Nephron progenitor cell (in vitro differentiated cells): ENCODE measurements around the gene FAM3C.

Source experiments
- DNase-seq: peaks from one replicate; pipeline ENCODE4 v3.0.0; 2021
- H3K27ac Mint-ChIP-seq: 2 replicates; pipeline ENCODE4 v1.8.0; 2021; ENCODE audit warnings: mild to moderate bottlenecking, moderate library complexity, mixed read lengths
- H3K27me3 Mint-ChIP-seq: 2 replicates; pipeline ENCODE4 v1.8.0; 2021; ENCODE audit warnings: mild to moderate bottlenecking, low read depth, mixed read lengths; ENCODE audit not compliant: poor library complexity
- H3K36me3 Mint-ChIP-seq: 2 replicates; pipeline ENCODE4 v1.8.0; 2021; ENCODE audit warnings: low read depth, mixed read lengths
- H3K4me1 Mint-ChIP-seq: 2 replicates; pipeline ENCODE4 v1.8.0; 2021; ENCODE audit warnings: mixed read lengths
- H3K4me3 Mint-ChIP-seq: 2 replicates; pipeline ENCODE4 v1.8.0; 2021; ENCODE audit warnings: mild to moderate bottlenecking, moderate library complexity, mixed read lengths
- H3K9me3 Mint-ChIP-seq: 2 replicates; pipeline ENCODE4 v1.8.0; 2021; ENCODE audit warnings: mild to moderate bottlenecking, moderate library complexity, mixed read lengths
- TF ChIP-seq, protein P1 (sequence below): fragments of 200-600 bp; sonication (generic); IDR thresholded peaks from 2 replicates; pipeline ENCODE4 v1.5.0; 2021; ENCODE audit warnings: antibody characterized with exemption

FAM3C gene

GRCh38 chr7:121382473-121382872 is 13.6 kb downstream of the FAM3C start:
- TF ChIP-seq, protein P1, sequence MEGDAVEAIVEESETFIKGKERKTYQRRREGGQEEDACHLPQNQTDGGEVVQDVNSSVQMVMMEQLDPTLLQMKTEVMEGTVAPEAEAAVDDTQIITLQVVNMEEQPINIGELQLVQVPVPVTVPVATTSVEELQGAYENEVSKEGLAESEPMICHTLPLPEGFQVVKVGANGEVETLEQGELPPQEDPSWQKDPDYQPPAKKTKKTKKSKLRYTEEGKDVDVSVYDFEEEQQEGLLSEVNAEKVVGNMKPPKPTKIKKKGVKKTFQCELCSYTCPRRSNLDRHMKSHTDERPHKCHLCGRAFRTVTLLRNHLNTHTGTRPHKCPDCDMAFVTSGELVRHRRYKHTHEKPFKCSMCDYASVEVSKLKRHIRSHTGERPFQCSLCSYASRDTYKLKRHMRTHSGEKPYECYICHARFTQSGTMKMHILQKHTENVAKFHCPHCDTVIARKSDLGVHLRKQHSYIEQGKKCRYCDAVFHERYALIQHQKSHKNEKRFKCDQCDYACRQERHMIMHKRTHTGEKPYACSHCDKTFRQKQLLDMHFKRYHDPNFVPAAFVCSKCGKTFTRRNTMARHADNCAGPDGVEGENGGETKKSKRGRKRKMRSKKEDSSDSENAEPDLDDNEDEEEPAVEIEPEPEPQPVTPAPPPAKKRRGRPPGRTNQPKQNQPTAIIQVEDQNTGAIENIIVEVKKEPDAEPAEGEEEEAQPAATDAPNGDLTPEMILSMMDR = no peak
- Mint-ChIP-seq H3K36me3 (peaks cover 5% of the 10 kb centered on the region), H3K27ac (no peak overlapping the region), H3K27me3 (no peaks in the 10 kb centered on the region), H3K4me1 (peaks cover 21% of the 10 kb centered on the region), H3K9me3 (no peaks in the 10 kb centered on the region), H3K4me3 (no peak overlapping the region)
- no peak for DNase-seq

DNA sequence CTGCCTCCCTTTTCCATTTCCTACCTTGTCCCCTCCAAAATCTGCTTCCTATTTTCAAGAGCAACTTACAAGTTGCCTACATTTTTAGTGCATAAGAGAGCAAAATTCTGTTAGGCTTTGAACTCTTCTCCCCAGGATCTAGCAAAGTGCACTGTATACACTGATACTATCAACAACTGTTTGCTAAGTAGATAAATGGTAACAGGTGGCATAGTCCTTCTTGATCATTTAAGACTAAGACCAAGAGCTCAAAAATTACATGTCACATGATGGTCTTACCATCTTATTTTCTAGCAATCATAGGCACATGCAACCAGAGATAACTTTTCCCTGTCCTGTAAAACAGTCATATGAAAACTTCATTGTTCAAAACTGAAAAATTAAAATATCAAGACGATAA is 16.2 kb downstream of the FAM3C start:
- Mint-ChIP-seq H3K9me3 (no peaks in the 10 kb centered on the region), H3K27me3 (no peaks in the 10 kb centered on the region), H3K36me3 (peaks cover 19% of the 10 kb centered on the region), H3K4me3 (no peak overlapping the region), H3K27ac (no peak overlapping the region), H3K4me1 (peaks cover 5% of the 10 kb centered on the region)
- TF ChIP-seq, protein P1 = no peak
- no peak for DNase-seq

DNA sequence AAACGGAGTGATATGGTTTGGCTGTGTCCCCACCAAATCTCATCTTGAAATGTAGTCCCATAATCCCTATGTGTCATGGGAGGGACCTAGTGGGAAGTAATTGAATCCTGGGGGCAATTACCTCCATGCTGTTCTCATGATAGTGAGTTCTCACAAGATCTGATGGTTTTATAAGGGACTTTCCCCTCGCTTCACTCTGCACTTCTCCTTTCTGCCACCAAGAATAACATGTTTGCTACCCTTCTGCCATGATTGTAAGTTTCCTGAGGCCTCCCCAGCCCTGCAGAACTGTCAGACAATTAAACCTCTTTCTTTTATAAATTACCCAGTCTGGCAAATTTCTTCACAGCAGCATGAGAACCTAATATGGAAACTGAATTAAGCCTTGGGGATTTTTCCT is 19.1 kb downstream of the FAM3C start:
- no peak overlapping the region for H3K27ac Mint-ChIP-seq
- no peak for DNase-seq
- peaks cover 31% of the 10 kb centered on the region for H3K36me3 Mint-ChIP-seq
- TF ChIP-seq, protein P1 = no peak
- no peaks in the 10 kb centered on the region for H3K27me3 Mint-ChIP-seq
- no peaks in the 10 kb centered on the region for H3K4me1 Mint-ChIP-seq
- no peak overlapping the region for H3K4me3 Mint-ChIP-seq
- H3K9me3 Mint-ChIP-seq = no peaks in the 10 kb centered on the region

GRCh38 chr7:121373177-121373576 is 22.9 kb downstream of the FAM3C start:
- Mint-ChIP-seq H3K9me3 (no peaks in the 10 kb centered on the region), H3K27ac (no peak overlapping the region), H3K4me3 (no peak overlapping the region), H3K4me1 (no peaks in the 10 kb centered on the region), H3K36me3 (peaks cover 54% of the 10 kb centered on the region), H3K27me3 (no peaks in the 10 kb centered on the region)
- no peak for DNase-seq
- TF ChIP-seq, protein P1 = no peak

GRCh38 chr7:121372376-121373010 is 23.6 kb downstream of the FAM3C start:
- H3K4me1 Mint-ChIP-seq = no peaks in the 10 kb centered on the region
- TF ChIP-seq, protein P1 = no peak
- H3K4me3 Mint-ChIP-seq = no peak overlapping the region
- no peaks in the 10 kb centered on the region for H3K9me3 Mint-ChIP-seq
- DNase-seq = no peak
- H3K27me3 Mint-ChIP-seq = no peaks in the 10 kb centered on the region
- H3K27ac Mint-ChIP-seq = peak overlapping the region; percentile 77
- H3K36me3 Mint-ChIP-seq = peaks cover 51% of the 10 kb centered on the region

DNA sequence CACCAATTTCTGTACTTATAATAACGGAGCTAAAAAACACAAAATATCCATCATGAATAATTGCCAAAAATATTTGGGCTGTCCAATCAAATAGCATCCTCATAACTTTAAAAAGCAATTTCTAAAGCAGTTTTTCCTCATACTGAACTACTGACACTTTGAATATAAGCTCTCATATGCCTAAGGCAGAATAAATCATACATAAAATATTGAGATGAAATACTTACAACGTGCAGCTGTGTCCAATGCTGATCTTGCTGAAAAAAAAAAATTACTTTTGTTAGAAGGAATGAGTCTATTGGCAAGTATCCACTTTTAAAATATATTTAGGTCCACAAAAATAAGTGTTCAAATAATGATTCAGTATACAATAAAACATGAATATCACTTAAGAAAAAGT is 24.2 kb downstream of the FAM3C start:
- Mint-ChIP-seq H3K9me3 (no peaks in the 10 kb centered on the region), H3K27ac (no peak overlapping the region), H3K36me3 (peaks cover 51% of the 10 kb centered on the region), H3K4me1 (no peaks in the 10 kb centered on the region), H3K4me3 (no peak overlapping the region), H3K27me3 (no peaks in the 10 kb centered on the region)
- TF ChIP-seq, protein P1 = no peak
- no peak for DNase-seq
